ENCODE measurements around the gene SPEM1.

SPEM1 gene

GRCh38 chr17:7403043-7403726 is 16.9 kb upstream of the SPEM1 start:
- H3K9me3 ChIP-seq (ENCODE audit: control insufficient read depth in 2 of 2, low read length in 2 of 2), result no peaks in the 10 kb centered on the region
- H3K36me3 ChIP-seq (ENCODE audit: control insufficient read depth in 2 of 2, insufficient read depth in 2 of 2, low read length in 2 of 2), result no peaks in the 10 kb centered on the region
- peak overlapping the region; percentile 79 for H3K27ac ChIP-seq (ENCODE audit: low read length)
- H3K4me1 ChIP-seq (ENCODE audit: control insufficient read depth, insufficient read depth, low read length), result peaks cover 18% of the 10 kb centered on the region
- H3K27me3 ChIP-seq (ENCODE audit: control insufficient read depth in 1 of 2, insufficient read depth in 2 of 2, low read length in 2 of 2), result no peaks in the 10 kb centered on the region
- peak overlapping the region; percentile 81 to 82 for H3K4me3 ChIP-seq (ENCODE audit: low read length in 2 of 2)
- peak overlapping the region; percentile 71 to 78 for H3K9ac ChIP-seq (ENCODE audit: low read length in 2 of 2)

GRCh38 chr17:7403727-7403976 is 16.5 kb upstream of the SPEM1 start:
- peak overlapping the region; percentile 81 to 82 for H3K4me3 ChIP-seq (ENCODE audit: low read length in 2 of 2)
- H3K27ac ChIP-seq (ENCODE audit: low read length), result peak overlapping the region; percentile 79
- H3K4me1 ChIP-seq (ENCODE audit: control insufficient read depth, insufficient read depth, low read length), result peaks cover 18% of the 10 kb centered on the region
- H3K36me3 ChIP-seq (ENCODE audit: control insufficient read depth in 2 of 2, insufficient read depth in 2 of 2, low read length in 2 of 2), result no peaks in the 10 kb centered on the region
- no peaks in the 10 kb centered on the region for H3K27me3 ChIP-seq (ENCODE audit: control insufficient read depth in 1 of 2, insufficient read depth in 2 of 2, low read length in 2 of 2)
- no peaks in the 10 kb centered on the region for H3K9me3 ChIP-seq (ENCODE audit: control insufficient read depth in 2 of 2, low read length in 2 of 2)
- peak overlapping the region; percentile 71 to 78 for H3K9ac ChIP-seq (ENCODE audit: low read length in 2 of 2)

- no peaks in the 10 kb centered on the region for H3K9me3 ChIP-seq (ENCODE audit: control insufficient read depth in 2 of 2, low read length in 2 of 2)
- H3K9ac ChIP-seq (ENCODE audit: low read length in 2 of 2), result peak within 1 kb of the TSS; percentile 71 to 80
- no peaks in the 10 kb centered on the region for H3K27me3 ChIP-seq (ENCODE audit: control insufficient read depth in 1 of 2, insufficient read depth in 2 of 2, low read length in 2 of 2)
- peaks cover 18% of the 10 kb centered on the region for H3K4me1 ChIP-seq (ENCODE audit: control insufficient read depth, insufficient read depth, low read length)
- peaks cover 0 to 3% of the 10 kb centered on the region in 2 donors for H3K36me3 ChIP-seq (ENCODE audit: control insufficient read depth in 2 of 2, insufficient read depth in 2 of 2, low read length in 2 of 2)
- H3K27ac ChIP-seq (ENCODE audit: low read length), result peak within 1 kb of the TSS; percentile 79
- peak within 1 kb of the TSS; percentile 81 to 82 for H3K4me3 ChIP-seq (ENCODE audit: low read length in 2 of 2)
Observed at GRCh38 chr17:7403977-7404736, 16.0 kb upstream of the SPEM1 start, which contains the start of gene TMEM256. TMEM256 (minus strand) TSS chr17:7404097; CDS start chr17:7404084, 13 bp downstream.

GRCh38 chr17:7404737-7405349 is 15.3 kb upstream of the SPEM1 start:
- Histone ChIP-seq H3K9ac (ENCODE audit: low read length in 2 of 2) (peak overlapping the region; percentile 64 to 80), H3K9me3 (ENCODE audit: control insufficient read depth in 2 of 2, low read length in 2 of 2) (no peaks in the 10 kb centered on the region), H3K4me3 (ENCODE audit: low read length in 2 of 2) (peak overlapping the region; percentile 28 to 82), H3K36me3 (ENCODE audit: control insufficient read depth in 2 of 2, insufficient read depth in 2 of 2, low read length in 2 of 2) (peaks cover 6 to 8% of the 10 kb centered on the region in 2 donors), H3K4me1 (ENCODE audit: control insufficient read depth, insufficient read depth, low read length) (peaks cover 18% of the 10 kb centered on the region), H3K27ac (ENCODE audit: low read length) (peak overlapping the region; percentile 79), H3K27me3 (ENCODE audit: control insufficient read depth in 1 of 2, insufficient read depth in 2 of 2, low read length in 2 of 2) (no peaks in the 10 kb centered on the region)

GRCh38 chr17:7405350-7406234 is 14.5 kb upstream of the SPEM1 start:
- H3K4me3 ChIP-seq (ENCODE audit: low read length in 2 of 2), result peak overlapping the region; percentile 28 to 82
- H3K9ac ChIP-seq (ENCODE audit: low read length in 2 of 2), result peak overlapping the region; percentile 64 to 80
- H3K27me3 ChIP-seq (ENCODE audit: control insufficient read depth in 1 of 2, insufficient read depth in 2 of 2, low read length in 2 of 2), result no peaks in the 10 kb centered on the region
- H3K36me3 ChIP-seq (ENCODE audit: control insufficient read depth in 2 of 2, insufficient read depth in 2 of 2, low read length in 2 of 2), result peaks cover 9 to 13% of the 10 kb centered on the region in 2 donors
- peak overlapping the region; percentile 79 for H3K27ac ChIP-seq (ENCODE audit: low read length)
- peaks cover 18% of the 10 kb centered on the region for H3K4me1 ChIP-seq (ENCODE audit: control insufficient read depth, insufficient read depth, low read length)
- no peaks in the 10 kb centered on the region for H3K9me3 ChIP-seq (ENCODE audit: control insufficient read depth in 2 of 2, low read length in 2 of 2)

- H3K27me3 ChIP-seq (ENCODE audit: control insufficient read depth in 1 of 2, insufficient read depth in 2 of 2, low read length in 2 of 2), result no peaks in the 10 kb centered on the region
- H3K36me3 ChIP-seq (ENCODE audit: control insufficient read depth in 2 of 2, insufficient read depth in 2 of 2, low read length in 2 of 2), result peaks cover 9 to 13% of the 10 kb centered on the region in 2 donors
- H3K9ac ChIP-seq (ENCODE audit: low read length in 2 of 2), result peak overlapping the region in 1 of 2 donors; percentile 64
- H3K9me3 ChIP-seq (ENCODE audit: control insufficient read depth in 2 of 2, low read length in 2 of 2), result no peaks in the 10 kb centered on the region
- H3K4me3 ChIP-seq (ENCODE audit: low read length in 2 of 2), result peak overlapping the region; percentile 28 to 82
- H3K27ac ChIP-seq (ENCODE audit: low read length), result peak overlapping the region; percentile 79
- H3K4me1 ChIP-seq (ENCODE audit: control insufficient read depth, insufficient read depth, low read length), result peaks cover 18% of the 10 kb centered on the region
Observed at GRCh38 chr17:7406235-7406825, 13.8 kb upstream of the SPEM1 start.

- Histone ChIP-seq H3K4me3 (ENCODE audit: low read length in 2 of 2) (no peak overlapping the region), H3K9me3 (ENCODE audit: control insufficient read depth in 2 of 2, low read length in 2 of 2) (no peaks in the 10 kb centered on the region), H3K27ac (ENCODE audit: low read length) (no peak overlapping the region), H3K36me3 (ENCODE audit: control insufficient read depth in 2 of 2, insufficient read depth in 2 of 2, low read length in 2 of 2) (peaks cover 9 to 13% of the 10 kb centered on the region in 2 donors), H3K4me1 (ENCODE audit: control insufficient read depth, insufficient read depth, low read length) (peaks cover 18% of the 10 kb centered on the region), H3K9ac (ENCODE audit: low read length in 2 of 2) (no peak overlapping the region), H3K27me3 (ENCODE audit: control insufficient read depth in 1 of 2, insufficient read depth in 2 of 2, low read length in 2 of 2) (no peaks in the 10 kb centered on the region)
Observed at GRCh38 chr17:7407082-7407481, 13.0 kb upstream of the SPEM1 start.

- H3K27ac ChIP-seq (ENCODE audit: low read length), result no peak within 1 kb of the TSS
- H3K4me3 ChIP-seq (ENCODE audit: low read length in 2 of 2), result no peak within 1 kb of the TSS
- peaks cover 17% of the 10 kb centered on the region for H3K4me1 ChIP-seq (ENCODE audit: control insufficient read depth, insufficient read depth, low read length)
- H3K36me3 ChIP-seq (ENCODE audit: control insufficient read depth in 2 of 2, insufficient read depth in 2 of 2, low read length in 2 of 2), result peaks cover 9 to 13% of the 10 kb centered on the region in 2 donors
- H3K27me3 ChIP-seq (ENCODE audit: control insufficient read depth in 1 of 2, insufficient read depth in 2 of 2, low read length in 2 of 2), result no peaks in the 10 kb centered on the region
- no peaks in the 10 kb centered on the region for H3K9me3 ChIP-seq (ENCODE audit: control insufficient read depth in 2 of 2, low read length in 2 of 2)
- no peak within 1 kb of the TSS for H3K9ac ChIP-seq (ENCODE audit: low read length in 2 of 2)
Observed at GRCh38 chr17:7407485-7408251, 12.5 kb upstream of the SPEM1 start, which contains the start of gene NLGN2. NLGN2 (plus strand) TSS chr17:7407845; CDS start chr17:7408256, 411 bp downstream.

GRCh38 chr17:7408252-7408727 is 11.8 kb upstream of the SPEM1 start:
- Histone ChIP-seq H3K4me3 (ENCODE audit: low read length in 2 of 2) (no peak overlapping the region), H3K27me3 (ENCODE audit: control insufficient read depth in 1 of 2, insufficient read depth in 2 of 2, low read length in 2 of 2) (no peaks in the 10 kb centered on the region), H3K9ac (ENCODE audit: low read length in 2 of 2) (no peak overlapping the region), H3K27ac (ENCODE audit: low read length) (no peak overlapping the region), H3K4me1 (ENCODE audit: control insufficient read depth, insufficient read depth, low read length) (peaks cover 11% of the 10 kb centered on the region), H3K36me3 (ENCODE audit: control insufficient read depth in 2 of 2, insufficient read depth in 2 of 2, low read length in 2 of 2) (peaks cover 9 to 13% of the 10 kb centered on the region in 2 donors), H3K9me3 (ENCODE audit: control insufficient read depth in 2 of 2, low read length in 2 of 2) (no peaks in the 10 kb centered on the region)
